Trophoblast cell (in vitro differentiated cells and primary cell): ENCODE measurements around the gene MBD3L3.
"Not testable (repeated sequence)": the region's sequence is repeated elsewhere in the genome, so short reads cannot be mapped to it uniquely, and the experiment has no call there.

ENCODE experiments used
- DNase-seq, 2 donors: peaks; one replicate each; pipeline ENCODE4 v3.0.0-alpha.2; 2016
- H2AFZ ChIP-seq: 2 replicates; pipeline ENCODE4 v1.6.1; 2013; ENCODE audit warnings: low read length, moderate library complexity, mild to moderate bottlenecking; ENCODE audit not compliant: insufficient read depth, poor library complexity
- H2AK5ac ChIP-seq: 2 replicates; pipeline ENCODE4 v1.6.1; 2013; ENCODE audit warnings: mild to moderate bottlenecking, low read length
- H2BK120ac ChIP-seq: 2 replicates; pipeline ENCODE4 v1.6.1; 2013; ENCODE audit warnings: low read length, mild to moderate bottlenecking, moderate library complexity; ENCODE audit not compliant: insufficient read depth, poor library complexity
- H2BK12ac ChIP-seq: 2 replicates; pipeline ENCODE4 v1.6.1; 2013; ENCODE audit warnings: mild to moderate bottlenecking, low read length, moderate library complexity
- H2BK5ac ChIP-seq: 2 replicates; pipeline ENCODE4 v1.6.1; 2013; ENCODE audit warnings: low read length, low read depth, moderate library complexity, mild to moderate bottlenecking; ENCODE audit not compliant: poor library complexity
- H3K14ac ChIP-seq: 2 replicates; pipeline ENCODE4 v1.6.1; 2013; ENCODE audit warnings: mild to moderate bottlenecking, low read length
- H3K18ac ChIP-seq: 2 replicates; pipeline ENCODE4 v1.6.1; 2013; ENCODE audit warnings: mild to moderate bottlenecking, low read length
- H3K23ac ChIP-seq: 2 replicates; pipeline ENCODE4 v1.6.1; 2013; ENCODE audit warnings: low read length
- H3K27ac ChIP-seq: 2 replicates; pipeline ENCODE4 v1.5.1; 2013; ENCODE audit warnings: low read depth, mild to moderate bottlenecking, inconsistent platforms, low read length, moderate library complexity
- H3K27me3 ChIP-seq: 2 replicates; pipeline ENCODE4 v1.6.1; 2013; ENCODE audit warnings: inconsistent platforms, mild to moderate bottlenecking, low read length, moderate library complexity; ENCODE audit not compliant: insufficient read depth
- H3K36me3 ChIP-seq, 2 experiments: 1 replicate in 1 of 2; 2 replicates in 1 of 2; pipeline ENCODE4 v1.6.1; 2013; ENCODE audit warnings: low read length in 2 of 2, mild to moderate bottlenecking in 2 of 2, moderate library complexity in 1 of 2; ENCODE audit not compliant: insufficient read depth in 2 of 2, control insufficient read depth in 1 of 2
- H3K4ac ChIP-seq: 2 replicates; pipeline ENCODE4 v1.6.1; 2013; ENCODE audit warnings: low read depth, mild to moderate bottlenecking, low read length, moderate library complexity
- H3K4me1 ChIP-seq, 2 experiments: 1 replicate in 1 of 2; 2 replicates in 1 of 2; pipeline ENCODE4 v1.6.1; 2013; ENCODE audit warnings: low read length in 2 of 2, mild to moderate bottlenecking in 2 of 2, moderate library complexity in 1 of 2; ENCODE audit not compliant: insufficient read depth in 2 of 2, control insufficient read depth in 1 of 2
- H3K4me2 ChIP-seq: 2 replicates; pipeline ENCODE4 v1.6.1; 2013; ENCODE audit warnings: inconsistent platforms, mild to moderate bottlenecking, low read length, moderate library complexity
- H3K4me3 ChIP-seq: 2 replicates; pipeline ENCODE4 v1.5.1; 2013; ENCODE audit warnings: mild to moderate bottlenecking, low read depth, low read length, inconsistent platforms
- H3K79me1 ChIP-seq: one replicate; pipeline ENCODE4 v1.6.1; 2013; ENCODE audit warnings: low read length
- H3K79me2 ChIP-seq: 2 replicates; pipeline ENCODE4 v1.6.1; 2013; ENCODE audit warnings: low read length, mild to moderate bottlenecking; ENCODE audit not compliant: control insufficient read depth, insufficient read depth, poor library complexity
- H3K9ac ChIP-seq: 2 replicates; pipeline ENCODE4 v1.6.1; 2013; ENCODE audit warnings: mild to moderate bottlenecking, low read length
- H3K9me3 ChIP-seq: 2 replicates; pipeline ENCODE4 v1.6.1; 2013; ENCODE audit warnings: low read depth, mild to moderate bottlenecking, control low read depth, inconsistent platforms, low read length; ENCODE audit not compliant: insufficient read depth
- H4K12ac ChIP-seq: 2 replicates; pipeline ENCODE4 v1.6.1; 2013; ENCODE audit warnings: low read depth, mild to moderate bottlenecking, low read length, moderate library complexity
- H4K8ac ChIP-seq: 2 replicates; pipeline ENCODE4 v1.6.1; 2013; ENCODE audit warnings: low read depth, mild to moderate bottlenecking, low read length, moderate library complexity
- H4K91ac ChIP-seq: one replicate; pipeline ENCODE4 v1.6.1; 2013; ENCODE audit warnings: low read depth, mild to moderate bottlenecking, low read length, moderate library complexity
- WGBS: extraction: QIAGEN DNeasy Blood & Tissue Kit; methylation state at CpG from one replicate; pipeline ENCODE4 v1.1.7; 2013; ENCODE audit warnings: missing lambda C conversion rate; ENCODE audit not compliant: insufficient read length, insufficient coverage; ENCODE audit errors: extremely low coverage; 5-methylcytosine and 5-hydroxymethylcytosine counted together

Gene MBD3L3

GRCh38 chr19:7067716-7068115 lies 9.2 kb upstream of the MBD3L3 start:
- no peaks in the 10 kb centered on the region for H3K27me3 ChIP-seq
- H4K91ac ChIP-seq = no peak overlapping the region
- H3K9ac ChIP-seq = no peak overlapping the region
- WGBS = no CpG with 5 or more reads among the region's 2 CpGs
- H3K18ac ChIP-seq = no peak overlapping the region
- no peak overlapping the region for H4K8ac ChIP-seq
- no peak overlapping the region for H4K12ac ChIP-seq
- H2BK5ac ChIP-seq = no peak overlapping the region
- peak in 1 of 2 donors; percentile 60 for DNase-seq
- no peak overlapping the region for H3K4me2 ChIP-seq
- H3K23ac ChIP-seq = no peak overlapping the region
- no peak overlapping the region for H3K14ac ChIP-seq
- no peak overlapping the region for H3K4ac ChIP-seq
- H2AFZ ChIP-seq = no peak overlapping the region
- H3K4me1 ChIP-seq = peaks cover 0 to 3% of the 10 kb centered on the region in 2 experiments
- no peak overlapping the region for H3K27ac ChIP-seq
- H3K4me3 ChIP-seq = no peak overlapping the region
- no peak overlapping the region for H2BK120ac ChIP-seq
- peaks cover 6% of the 10 kb centered on the region for H3K79me1 ChIP-seq
- H3K79me2 ChIP-seq = peaks cover 4% of the 10 kb centered on the region
- no peak overlapping the region for H2AK5ac ChIP-seq
- peaks cover 4 to 8% of the 10 kb centered on the region in 2 experiments for H3K36me3 ChIP-seq
- peaks cover 4% of the 10 kb centered on the region for H3K9me3 ChIP-seq
- no peak overlapping the region for H2BK12ac ChIP-seq

GRCh38 chr19:7067122-7067521 lies 8.6 kb upstream of the MBD3L3 start:
- not testable (repeated sequence) for H3K27ac ChIP-seq, H3K79me2 ChIP-seq, H3K79me1 ChIP-seq, H4K91ac ChIP-seq, H4K12ac ChIP-seq, H3K4me1 ChIP-seq, H2BK12ac ChIP-seq, H3K14ac ChIP-seq, H3K4ac ChIP-seq, H3K4me3 ChIP-seq, H4K8ac ChIP-seq, H3K9ac ChIP-seq, H2BK5ac ChIP-seq, H2AFZ ChIP-seq, H3K18ac ChIP-seq, H3K9me3 ChIP-seq, H3K23ac ChIP-seq, H2AK5ac ChIP-seq, H2BK120ac ChIP-seq, H3K36me3 ChIP-seq, H3K27me3 ChIP-seq, H3K4me2 ChIP-seq
- DNase-seq = peak; percentile 16 to 56
- WGBS = no CpG with 5 or more reads among the region's 13 CpGs

- H2AK5ac ChIP-seq = no peak overlapping the region
- WGBS = no CpG with 5 or more reads among the region's 9 CpGs
- no peak overlapping the region for H3K27ac ChIP-seq
- peaks cover 4% of the 10 kb centered on the region for H3K9me3 ChIP-seq
- no peak overlapping the region for H3K4me2 ChIP-seq
- no peak overlapping the region for H3K9ac ChIP-seq
- no peaks in the 10 kb centered on the region for H3K27me3 ChIP-seq
- no peak overlapping the region for H3K4me3 ChIP-seq
- no peak overlapping the region for H3K4ac ChIP-seq
- H3K79me1 ChIP-seq = no peaks in the 10 kb centered on the region
- no peak overlapping the region for H4K8ac ChIP-seq
- no peak overlapping the region for H2BK5ac ChIP-seq
- no peak overlapping the region for H3K14ac ChIP-seq
- H3K36me3 ChIP-seq = no peaks in the 10 kb centered on the region
- no peaks in the 10 kb centered on the region for H3K79me2 ChIP-seq
- no peak overlapping the region for H2BK12ac ChIP-seq
- no peak overlapping the region for H2BK120ac ChIP-seq
- no peak overlapping the region for H4K12ac ChIP-seq
- H3K23ac ChIP-seq = no peak overlapping the region
- DNase-seq = no peak
- no peak overlapping the region for H3K18ac ChIP-seq
- no peak overlapping the region for H2AFZ ChIP-seq
- H3K4me1 ChIP-seq = no peaks in the 10 kb centered on the region
- H4K91ac ChIP-seq = no peak overlapping the region
Measured at GRCh38 chr19:7063764-7064418, 5.4 kb upstream of the MBD3L3 start.

- Histone ChIP-seq H3K36me3 (no peaks in the 10 kb centered on the region), H3K79me2 (no peaks in the 10 kb centered on the region)
- no CpG with 5 or more reads among the region's 4 CpGs for WGBS
Measured at GRCh38 chr19:7063339-7063738, 4.9 kb upstream of the MBD3L3 start.

More at GRCh38 chr19:7063339-7063738, 4.9 kb upstream of the MBD3L3 start:
- Histone ChIP-seq H2AK5ac (no peak overlapping the region), H3K14ac (no peak overlapping the region), H3K4me2 (no peak overlapping the region), H4K91ac (no peak overlapping the region), H3K9me3 (peaks cover 4% of the 10 kb centered on the region), H2BK12ac (no peak overlapping the region), H3K23ac (no peak overlapping the region), H3K18ac (no peak overlapping the region), H4K8ac (no peak overlapping the region), H3K4me3 (no peak overlapping the region), H3K27me3 (no peaks in the 10 kb centered on the region), H2BK5ac (no peak overlapping the region), H2AFZ (no peak overlapping the region), H3K79me1 (no peaks in the 10 kb centered on the region), H2BK120ac (no peak overlapping the region), H3K4me1 (no peaks in the 10 kb centered on the region), H4K12ac (no peak overlapping the region), H3K9ac (no peak overlapping the region), H3K4ac (no peak overlapping the region), H3K27ac (no peak overlapping the region)
- no peak for DNase-seq
